Gastroesophageal sphincter (tissue), 4 donors: ENCODE measurements around the gene MRPL39. TPM values are rescaled to one million over a fixed set of nuclear protein-coding genes. Genes with fewer than 3 reads are reported as not detected.

ENCODE experiments used
- ATAC-seq: fragments of 150-250 bp; one replicate; pipeline ENCODE4 v1.9.1; 2016; ENCODE audit warnings: mild to moderate bottlenecking, moderate library complexity
- H3K27ac ChIP-seq, 4 donors: fragments of 200-600 bp; sonication (generic) in 3 of 4; 1 replicate in 3 of 4; 2 replicates in 1 of 4; pipeline ENCODE4 v1.5.1; 2016 to 2019
- H3K27me3 ChIP-seq: fragments of 200-600 bp; sonication (generic); one replicate; pipeline ENCODE4 v1.5.1; 2019
- H3K36me3 ChIP-seq, 2 donors: fragments of 200-600 bp; sonication (generic); one replicate each; pipeline ENCODE4 v1.5.1; 2019; ENCODE audit warnings: control low read depth in 1 of 2
- H3K4me1 ChIP-seq, 3 donors: fragments of 200-600 bp; sonication (generic); 1 replicate in 2 of 3; 2 replicates in 1 of 3; pipeline ENCODE4 v1.5.1; 2016 to 2019; ENCODE audit warnings: control low read depth in 2 of 3
- H3K4me3 ChIP-seq, 2 donors: fragments of 200-600 bp; sonication (generic); one replicate each; pipeline ENCODE4 v1.5.1; 2019; ENCODE audit warnings: mild to moderate bottlenecking in 1 of 2, moderate library complexity in 1 of 2
- H3K9me3 ChIP-seq, 3 donors: fragments of 200-600 bp; sonication (generic); one replicate each; pipeline ENCODE4 v1.5.1; 2017 to 2019; ENCODE audit warnings: control low read depth in 2 of 3
- EP300 ChIP-seq: sonication (generic); formaldehyde crosslinking; IDR thresholded peaks from one replicate; pipeline ENCODE4 v1.6.1; 2017; ENCODE audit warnings: antibody characterized with exemption, mild to moderate bottlenecking
- POLR2A ChIP-seq, 2 donors: fragments of 450-650 bp; IDR thresholded peaks; one replicate each; pipeline ENCODE4 v1.6.1; 2017; ENCODE audit warnings: antibody characterized with exemption in 2 of 2, mild to moderate bottlenecking in 2 of 2, moderate library complexity in 1 of 2
- POLR2AphosphoS5 ChIP-seq: sonication (generic); formaldehyde crosslinking; IDR thresholded peaks from one replicate; pipeline ENCODE4 v1.6.1; 2017; ENCODE audit warnings: antibody characterized with exemption
- WGBS, 2 donors: methylation state at CpG; one replicate each; pipeline ENCODE4 v1.1.5; 2018; ENCODE audit warnings: low coverage in 1 of 2; 5-methylcytosine and 5-hydroxymethylcytosine counted together
- total RNA-seq, 4 donors: library from RNA; depleted of rRNA; stranded (reverse); fragments of >200 nt; gene quantifications; one replicate each; pipeline ENCODE4 v1.1.0, GENCODE V29; 2016
- TF ChIP-seq, protein P1 (sequence below), 4 experiments: fragments of 200-600 bp in 2 of 4; fragments of 450-650 bp in 2 of 4; sonication (generic) in 1 of 4; IDR thresholded peaks; one replicate each; pipeline ENCODE4 v1.5.1; 2017 to 2019; ENCODE audit warnings: antibody characterized with exemption in 4 of 4, mild to moderate bottlenecking in 2 of 4, moderate library complexity in 2 of 4

Gene MRPL39
- total RNA-seq, 4 donors from 2014 or later: 17.0 to 37.4 (median 25.4) TPM

DNA sequence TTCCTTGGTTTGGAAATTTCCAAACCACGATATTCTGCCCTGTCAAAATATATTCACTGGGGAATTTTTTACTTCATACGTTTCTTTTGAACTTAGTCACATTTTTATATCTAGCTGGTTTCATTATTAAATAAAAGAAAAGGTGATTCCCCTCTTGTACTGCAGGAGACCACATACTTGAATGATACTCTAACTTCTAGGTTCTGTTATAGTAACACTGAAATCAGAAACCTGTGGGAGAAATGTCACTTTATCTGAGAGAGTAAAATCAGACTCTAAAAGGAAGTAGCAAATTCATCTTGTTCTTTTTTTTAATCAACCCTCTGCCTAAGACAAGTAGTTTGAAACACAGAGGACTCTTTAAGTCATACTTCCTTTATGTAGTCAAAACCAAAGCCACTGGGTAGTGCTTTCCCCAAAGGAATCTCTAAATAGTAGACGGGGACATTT, 34.4 kb downstream of the MRPL39 start:
- TF ChIP-seq POLR2A (IDR thresholded peaks at IDR 0.05) (no peak), POLR2AphosphoS5 (no peak)

DNA sequence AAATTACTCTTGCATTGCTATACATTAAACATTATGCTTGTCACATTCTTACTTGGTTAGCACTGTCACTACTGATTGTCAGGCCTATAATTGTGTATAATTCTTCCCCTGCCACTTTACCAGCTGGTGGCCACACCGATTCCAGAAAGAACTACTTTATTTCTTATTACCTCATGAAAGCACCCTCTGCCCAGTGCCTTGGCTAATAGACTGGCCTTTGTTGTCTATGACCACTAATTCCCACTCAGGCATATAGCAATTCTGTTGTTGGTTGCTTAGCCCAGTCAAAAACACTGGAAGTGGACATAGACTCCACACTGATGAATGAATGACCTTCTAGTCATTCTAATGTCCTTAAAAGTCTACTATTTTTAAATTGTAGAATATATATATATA, 35.6 kb downstream of the MRPL39 start:
- Histone ChIP-seq H3K4me1 (peaks cover 0 to 3% (median 0%) of the 10 kb centered on the region in 3 donors), H3K4me3 (no peak overlapping the region), H3K27me3 (no peaks in the 10 kb centered on the region), H3K36me3 (peaks cover 0 to 21% of the 10 kb centered on the region in 2 donors), H3K9me3 (no peaks in the 10 kb centered on the region), H3K27ac (no peak overlapping the region)
- no peak for TF ChIP-seq EP300
- TF ChIP-seq, protein P1, sequence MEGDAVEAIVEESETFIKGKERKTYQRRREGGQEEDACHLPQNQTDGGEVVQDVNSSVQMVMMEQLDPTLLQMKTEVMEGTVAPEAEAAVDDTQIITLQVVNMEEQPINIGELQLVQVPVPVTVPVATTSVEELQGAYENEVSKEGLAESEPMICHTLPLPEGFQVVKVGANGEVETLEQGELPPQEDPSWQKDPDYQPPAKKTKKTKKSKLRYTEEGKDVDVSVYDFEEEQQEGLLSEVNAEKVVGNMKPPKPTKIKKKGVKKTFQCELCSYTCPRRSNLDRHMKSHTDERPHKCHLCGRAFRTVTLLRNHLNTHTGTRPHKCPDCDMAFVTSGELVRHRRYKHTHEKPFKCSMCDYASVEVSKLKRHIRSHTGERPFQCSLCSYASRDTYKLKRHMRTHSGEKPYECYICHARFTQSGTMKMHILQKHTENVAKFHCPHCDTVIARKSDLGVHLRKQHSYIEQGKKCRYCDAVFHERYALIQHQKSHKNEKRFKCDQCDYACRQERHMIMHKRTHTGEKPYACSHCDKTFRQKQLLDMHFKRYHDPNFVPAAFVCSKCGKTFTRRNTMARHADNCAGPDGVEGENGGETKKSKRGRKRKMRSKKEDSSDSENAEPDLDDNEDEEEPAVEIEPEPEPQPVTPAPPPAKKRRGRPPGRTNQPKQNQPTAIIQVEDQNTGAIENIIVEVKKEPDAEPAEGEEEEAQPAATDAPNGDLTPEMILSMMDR (IDR thresholded peaks at IDR 0.05): no peak
- TF ChIP-seq POLR2AphosphoS5: no peak
- TF ChIP-seq POLR2A (IDR thresholded peaks at IDR 0.05): no peak
- ATAC-seq: no peak
- WGBS, 2 donors: 75 to 100% methylated on average over 1 of the region's 1 CpG

More for the DNA sequence above, 34.4 kb downstream of the MRPL39 start:
- ATAC-seq: no peak
- H3K27ac ChIP-seq: no peak overlapping the region
- no peak overlapping the region for H3K4me3 ChIP-seq
- 40 to 54% methylated on average over 3 of the region's 3 CpGs for WGBS, 2 donors
- peaks cover 0 to 3% (median 0%) of the 10 kb centered on the region in 3 donors for H3K4me1 ChIP-seq
- H3K9me3 ChIP-seq: no peaks in the 10 kb centered on the region
- no peaks in the 10 kb centered on the region for H3K27me3 ChIP-seq
- peaks cover 0 to 24% of the 10 kb centered on the region in 2 donors for H3K36me3 ChIP-seq

DNA sequence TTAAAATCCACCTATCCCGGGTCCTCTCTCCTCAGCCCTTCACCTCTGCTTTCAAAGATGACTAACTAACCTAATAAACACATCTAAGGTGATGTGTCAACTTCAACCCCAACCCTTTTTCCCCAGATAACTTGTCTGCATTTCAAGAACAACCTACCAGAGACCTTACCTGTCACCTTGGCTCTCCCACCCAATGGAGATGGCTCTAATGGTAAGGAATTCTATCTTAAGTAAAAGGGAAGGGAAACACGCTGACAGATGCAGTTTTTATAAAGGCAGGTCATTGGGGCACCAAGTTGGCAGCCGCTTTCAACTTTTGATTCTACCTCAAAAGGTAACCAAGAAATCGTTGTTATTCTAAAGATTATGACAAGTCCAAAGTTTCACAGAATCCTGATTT, 37.6 kb downstream of the MRPL39 start:
- TF ChIP-seq, protein P1 (IDR thresholded peaks at IDR 0.05): no peak
- TF ChIP-seq POLR2A (IDR thresholded peaks at IDR 0.05) (no peak), EP300 (no peak), POLR2AphosphoS5 (no peak)
- peaks cover 0 to 3% (median 0%) of the 10 kb centered on the region in 3 donors for H3K4me1 ChIP-seq
- no peak overlapping the region for H3K4me3 ChIP-seq
- whole genome bisulfite sequencing, 2 donors: 88 to 98% methylated on average over 4 of the region's 4 CpGs
- no peak overlapping the region for H3K27ac ChIP-seq
- H3K27me3 ChIP-seq: no peaks in the 10 kb centered on the region
- ATAC-seq: no peak
- H3K36me3 ChIP-seq: peaks cover 0 to 24% of the 10 kb centered on the region in 2 donors
- no peaks in the 10 kb centered on the region for H3K9me3 ChIP-seq

DNA sequence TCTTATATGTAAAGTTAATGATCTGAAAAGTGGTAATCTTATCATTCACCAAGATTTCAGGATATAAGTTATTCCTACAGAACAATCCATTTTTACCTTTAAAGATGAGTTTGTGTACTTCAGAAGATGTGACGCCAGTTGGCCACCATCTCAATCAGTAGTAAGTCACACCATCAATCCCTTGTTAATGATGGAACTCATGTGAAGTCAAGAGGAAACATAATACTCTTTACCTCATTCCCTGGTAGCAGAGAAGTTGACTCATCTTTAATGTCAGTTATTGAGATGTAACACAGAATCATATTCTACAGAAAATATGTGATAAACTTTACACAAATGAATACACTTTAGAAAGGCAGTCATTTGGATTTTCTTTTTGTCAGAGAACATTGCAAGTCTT, 38.2 kb downstream of the MRPL39 start:
- WGBS, 2 donors: 100% methylated on average over 1 of the region's 1 CpG; no CpG with 5 or more reads in 1 of the 2 donors
- TF ChIP-seq EP300: no peak
- no peak for TF ChIP-seq POLR2AphosphoS5
- no peak for TF ChIP-seq POLR2A (IDR thresholded peaks at IDR 0.05)
- TF ChIP-seq, protein P1 (IDR thresholded peaks at IDR 0.05): no peak
- H3K4me3 ChIP-seq: no peak overlapping the region
- peaks cover 0 to 28% of the 10 kb centered on the region in 2 donors for H3K36me3 ChIP-seq
- ATAC-seq: no peak
- no peak overlapping the region for H3K27ac ChIP-seq
- H3K4me1 ChIP-seq: peaks cover 0 to 3% (median 0%) of the 10 kb centered on the region in 3 donors
- no peaks in the 10 kb centered on the region for H3K9me3 ChIP-seq
- no peaks in the 10 kb centered on the region for H3K27me3 ChIP-seq

DNA sequence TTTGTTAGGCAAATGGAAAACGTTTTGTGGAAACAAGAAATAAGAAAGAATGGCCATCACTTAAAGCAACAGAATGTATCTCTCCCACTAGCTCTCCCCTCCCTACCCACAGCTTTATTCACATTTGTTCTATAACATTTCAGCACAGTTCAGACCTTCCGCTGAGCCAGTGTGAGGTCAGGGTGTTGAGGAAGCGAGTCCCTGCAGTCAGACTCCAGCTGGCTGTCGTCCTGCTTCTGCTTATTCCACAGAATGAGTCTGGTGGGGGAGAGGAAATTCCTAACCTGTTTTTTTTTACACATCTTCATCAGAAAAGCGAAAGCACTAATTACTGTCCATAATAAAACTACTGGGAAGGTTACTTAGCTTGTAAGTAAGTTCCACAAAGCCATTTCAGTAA, 39.0 kb downstream of the MRPL39 start:
- Histone ChIP-seq H3K36me3 (peaks cover 0 to 28% of the 10 kb centered on the region in 2 donors), H3K4me1 (no peaks in the 10 kb centered on the region), H3K9me3 (no peaks in the 10 kb centered on the region), H3K27ac (no peak overlapping the region), H3K27me3 (no peaks in the 10 kb centered on the region), H3K4me3 (no peak overlapping the region)
- WGBS, 2 donors: 13 to 28% methylated on average over 5 of the region's 5 CpGs
- ATAC-seq: peak; percentile 41
- TF ChIP-seq, protein P1 (IDR thresholded peaks at IDR 0.05): no peak
